Neural cell (in vitro differentiated cells): ENCODE data around the gene TESMIN.

ENCODE experiments used
- CTCF ChIP-seq: fragments of 450-650 bp; IDR thresholded peaks from 2 replicates; pipeline ENCODE4 v1.5.1; 2014; ENCODE audit warnings: antibody characterized with exemption, mild to moderate bottlenecking, moderate library complexity; ENCODE audit not compliant: poor library complexity, severe bottlenecking
- REST ChIP-seq: IDR thresholded peaks from 2 replicates; pipeline ENCODE4 v1.6.1; 2012; ENCODE audit warnings: borderline replicate concordance

GRCh38 chr11:68714060-68714856, 37.1 kb downstream of the TESMIN start:
- TF ChIP-seq CTCF (no peak), REST (no peak)
